Thoracic aorta (tissue), 2 donors: ENCODE results near the gene TAPBPL. TPM values are rescaled to one million over a fixed set of nuclear protein-coding genes. Genes with fewer than 3 reads are reported as not detected.

Experiments used
- ATAC-seq: fragments of 150-250 bp; one replicate; pipeline ENCODE4 v1.8.0; 2017; ENCODE audit warnings: low read depth; ENCODE audit not compliant: insufficient number of reproducible peaks, low FRiP score
- DNase-seq: peaks from one replicate; pipeline ENCODE4 v3.0.0-alpha.2; 2020; ENCODE audit warnings: low spot score
- H3K27ac ChIP-seq, 2 donors: fragments of 200-600 bp; sonication (generic); 1 replicate in 1 of 2; 2 replicates in 1 of 2; pipeline ENCODE4 v1.5.1; 2016; ENCODE audit warnings: mild to moderate bottlenecking in 2 of 2, moderate library complexity in 2 of 2
- H3K27me3 ChIP-seq: fragments of 200-600 bp; sonication (generic); replicated peaks from 2 replicates; pipeline ENCODE4 v1.6.0; 2016; ENCODE audit warnings: mild to moderate bottlenecking; ENCODE audit not compliant: insufficient read depth
- H3K36me3 ChIP-seq: fragments of 200-600 bp; sonication (generic); one replicate; pipeline ENCODE4 v1.5.1; 2016
- H3K4me1 ChIP-seq, 2 donors: fragments of 200-600 bp; sonication (generic); 1 replicate in 1 of 2; 2 replicates in 1 of 2; pipeline versions ENCODE4 v1.5.1 to v1.6.0; 2016; ENCODE audit warnings: low read depth in 2 of 2, mild to moderate bottlenecking in 1 of 2; ENCODE audit not compliant: control insufficient read depth in 1 of 2
- H3K4me3 ChIP-seq: fragments of 200-600 bp; sonication (generic); 2 replicates; pipeline ENCODE4 v1.5.1; 2016; ENCODE audit warnings: mild to moderate bottlenecking
- H3K9me3 ChIP-seq: fragments of 200-600 bp; sonication (generic); 2 replicates; pipeline ENCODE4 v1.5.1; 2016
- total RNA-seq, 2 donors: library from RNA; depleted of rRNA; stranded (reverse); fragments of >200 nt; gene quantifications; one replicate each; pipeline versions ENCODE4 v1.1.0 to v1.2.3, GENCODE V29; 2016
- TF ChIP-seq, protein P1 (sequence below): fragments of 200-600 bp; sonication (generic); IDR thresholded peaks from one replicate; pipeline ENCODE4 v1.5.1; 2019; ENCODE audit warnings: antibody characterized with exemption

Gene TAPBPL
- total RNA-seq, 2 donors from 2014 or later = 23.7 to 37.5 TPM

DNA sequence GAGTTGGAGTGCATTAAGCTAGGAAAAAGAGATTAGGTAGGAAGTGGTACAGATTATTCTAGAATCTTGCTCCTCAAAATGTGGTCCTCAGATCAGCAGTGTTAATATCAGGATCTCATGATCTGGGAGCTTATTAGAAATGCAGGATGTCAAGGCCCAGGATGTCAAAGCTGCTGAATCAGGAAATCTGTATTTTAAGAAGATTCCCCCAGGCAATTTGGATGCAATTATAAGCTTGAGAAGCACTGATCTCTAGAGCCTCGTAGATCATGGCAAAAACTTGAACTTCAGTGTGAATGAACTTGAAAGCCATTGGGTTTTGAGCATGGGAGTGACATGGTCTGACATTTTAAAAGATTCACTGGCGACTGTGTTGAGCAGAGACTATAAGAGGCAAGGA is 48.6 kb downstream of the TAPBPL start:
- TF ChIP-seq, protein P1, sequence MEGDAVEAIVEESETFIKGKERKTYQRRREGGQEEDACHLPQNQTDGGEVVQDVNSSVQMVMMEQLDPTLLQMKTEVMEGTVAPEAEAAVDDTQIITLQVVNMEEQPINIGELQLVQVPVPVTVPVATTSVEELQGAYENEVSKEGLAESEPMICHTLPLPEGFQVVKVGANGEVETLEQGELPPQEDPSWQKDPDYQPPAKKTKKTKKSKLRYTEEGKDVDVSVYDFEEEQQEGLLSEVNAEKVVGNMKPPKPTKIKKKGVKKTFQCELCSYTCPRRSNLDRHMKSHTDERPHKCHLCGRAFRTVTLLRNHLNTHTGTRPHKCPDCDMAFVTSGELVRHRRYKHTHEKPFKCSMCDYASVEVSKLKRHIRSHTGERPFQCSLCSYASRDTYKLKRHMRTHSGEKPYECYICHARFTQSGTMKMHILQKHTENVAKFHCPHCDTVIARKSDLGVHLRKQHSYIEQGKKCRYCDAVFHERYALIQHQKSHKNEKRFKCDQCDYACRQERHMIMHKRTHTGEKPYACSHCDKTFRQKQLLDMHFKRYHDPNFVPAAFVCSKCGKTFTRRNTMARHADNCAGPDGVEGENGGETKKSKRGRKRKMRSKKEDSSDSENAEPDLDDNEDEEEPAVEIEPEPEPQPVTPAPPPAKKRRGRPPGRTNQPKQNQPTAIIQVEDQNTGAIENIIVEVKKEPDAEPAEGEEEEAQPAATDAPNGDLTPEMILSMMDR = no peak
- peaks cover 10% of the 10 kb centered on the region for H3K36me3 ChIP-seq
- H3K4me1 ChIP-seq = peaks cover 0 to 4% of the 10 kb centered on the region in 2 donors
- ATAC-seq (no peak), DNase-seq (no peak)
- no peak overlapping the region for H3K27ac ChIP-seq
- H3K27me3 ChIP-seq = no peaks in the 10 kb centered on the region
- no peaks in the 10 kb centered on the region for H3K9me3 ChIP-seq
- no peak overlapping the region for H3K4me3 ChIP-seq

DNA sequence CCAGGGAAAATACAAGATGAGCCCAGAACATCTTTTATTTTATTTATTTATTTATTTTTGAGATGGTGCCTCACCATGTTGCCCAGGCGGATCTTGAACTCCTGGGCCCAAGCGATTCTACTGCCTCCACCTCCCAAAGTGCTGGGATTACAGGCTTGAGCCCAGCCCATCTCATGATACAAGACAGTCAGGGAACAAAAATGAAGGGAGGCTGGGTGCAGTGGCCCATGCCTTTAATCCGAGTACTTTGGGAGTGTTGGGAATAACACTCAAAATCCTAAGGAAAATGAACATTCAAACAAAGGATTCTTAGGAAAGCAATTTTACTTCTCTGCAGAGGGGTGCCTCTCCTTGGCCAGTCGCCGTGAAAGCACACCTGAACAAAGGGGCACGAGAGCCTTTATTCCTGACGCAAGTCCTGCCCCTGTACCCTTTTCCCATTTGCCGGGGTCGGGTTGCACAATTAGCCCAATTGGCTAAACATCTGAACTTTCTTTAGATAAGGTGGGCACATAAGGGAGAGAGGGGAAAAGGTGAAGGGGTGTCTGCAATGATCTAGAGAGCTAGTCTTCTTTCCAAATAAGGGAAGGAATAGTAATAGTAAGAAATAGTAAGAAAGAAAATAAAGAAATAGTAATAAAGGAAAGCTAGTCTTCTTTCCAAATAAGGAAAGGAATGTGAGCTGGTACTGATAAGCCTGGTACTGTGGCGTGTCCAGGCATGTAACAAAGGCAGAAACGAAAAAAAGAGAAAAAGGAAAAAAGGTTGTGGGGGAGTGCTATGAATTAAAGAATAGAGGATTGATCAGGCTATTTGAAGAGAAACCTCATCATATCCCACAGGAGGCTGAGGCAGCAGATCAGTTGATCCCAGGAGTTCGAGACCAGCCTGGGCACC is 55.5 kb downstream of the TAPBPL start:
- Histone ChIP-seq H3K4me3 (peak overlapping the region; percentile 11), H3K9me3 (no peaks in the 10 kb centered on the region), H3K36me3 (peaks cover 11% of the 10 kb centered on the region), H3K27me3 (no peaks in the 10 kb centered on the region), H3K4me1 (peaks cover 14 to 23% of the 10 kb centered on the region in 2 donors), H3K27ac (peak overlapping the region; percentile 89 to 97)
- no peak for ATAC-seq
- no peak for DNase-seq
- TF ChIP-seq, protein P1 = no peak

DNA sequence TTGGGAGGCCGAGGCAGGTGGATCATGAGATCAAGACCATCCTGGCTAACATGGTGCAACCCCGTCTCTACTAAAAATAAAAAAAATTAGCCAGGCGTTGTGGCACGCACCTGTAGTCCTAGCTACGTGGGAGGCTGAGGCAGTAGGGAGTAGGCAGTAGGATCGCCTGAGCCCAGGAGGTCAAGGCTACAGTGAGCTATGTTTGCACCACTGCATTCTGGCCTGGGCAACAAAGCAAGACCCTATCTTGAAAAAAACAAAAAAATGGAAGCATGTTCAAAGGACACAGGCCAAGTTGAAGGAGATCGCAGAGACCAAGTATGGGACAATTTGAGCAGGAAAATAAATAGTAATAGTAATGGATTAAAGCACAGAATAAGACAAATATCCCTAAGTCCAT is 56.2 kb downstream of the TAPBPL start:
- Histone ChIP-seq H3K4me3 (no peak overlapping the region), H3K36me3 (peaks cover 16% of the 10 kb centered on the region), H3K4me1 (peaks cover 14 to 23% of the 10 kb centered on the region in 2 donors), H3K9me3 (no peaks in the 10 kb centered on the region), H3K27me3 (no peaks in the 10 kb centered on the region), H3K27ac (peak overlapping the region; percentile 89 to 97)
- TF ChIP-seq, protein P1 = no peak
- no peak for DNase-seq
- ATAC-seq = no peak

Other genes starting within 250 kb of the TAPBPL start
- gene PLEKHG6, start 141.4 kb upstream of the TAPBPL start, total RNA-seq = under 1 TPM in 1 of 2 donors, not detected in 1; 0.78 TPM
- 100 to 1,000 TPM; 311 to 384 TPM for gene TNFRSF1A, start 110.0 kb upstream of the TAPBPL start, total RNA-seq
- 10 to 100 TPM; 16.4 to 33.5 TPM for gene SCNN1A, start 76.5 kb upstream of the TAPBPL start, total RNA-seq
- gene LTBR, start 67.9 kb upstream of the TAPBPL start, total RNA-seq = 100 to 1,000 TPM; 176 to 217 TPM
- gene CD27, start 7.1 kb upstream of the TAPBPL start, total RNA-seq = 1 to 10 TPM; 1.6 to 4.7 TPM
- 10 to 100 TPM; 24.4 to 29.9 TPM for gene VAMP1, start 18.6 kb downstream of the TAPBPL start, total RNA-seq
- gene MRPL51, start 41.2 kb downstream of the TAPBPL start, total RNA-seq = 10 to 100 TPM; 40.6 to 51.7 TPM
- 10 to 100 TPM; 19.9 to 26.7 TPM for gene NCAPD2, start 42.1 kb downstream of the TAPBPL start, total RNA-seq
- gene GAPDH, start 82.5 kb downstream of the TAPBPL start, total RNA-seq = 1,000 to 10,000 TPM; 1,700 to 2,744 TPM
- 10 to 100 TPM; 36.2 to 68.6 TPM for gene IFFO1, start 104.0 kb downstream of the TAPBPL start, total RNA-seq
- 10 to 100 TPM; 41.2 to 83.0 TPM for gene NOP2, start 116.2 kb downstream of the TAPBPL start, total RNA-seq
- 100 to 1,000 TPM; 193 to 205 TPM for gene CHD4, start 155.3 kb downstream of the TAPBPL start, total RNA-seq
- 1 to 10 TPM; 4.8 to 6.8 TPM for gene LPAR5, start 183.9 kb downstream of the TAPBPL start, total RNA-seq
- 1 to 10 TPM; 5.1 to 9.1 TPM for gene ACRBP, start 195.4 kb downstream of the TAPBPL start, total RNA-seq
- gene ING4, start 211.1 kb downstream of the TAPBPL start, total RNA-seq = 10 to 100 TPM; 21.8 to 36.9 TPM
- 10 to 100 TPM; 36.8 to 45.3 TPM for gene ZNF384, start 237.3 kb downstream of the TAPBPL start, total RNA-seq
- 1 to 10 TPM; 3.1 to 4.2 TPM for gene PIANP, start 248.8 kb downstream of the TAPBPL start, total RNA-seq